Smooth muscle cell (in vitro differentiated cells): Measurements from ENCODE around the gene UGT2B10. TPM values are rescaled to one million over a fixed set of nuclear protein-coding genes. Genes with fewer than 3 reads are reported as not detected.

Experiments
- DNase-seq: peaks from one replicate; lab custom pipeline; 2025; ENCODE audit not compliant: unreplicated experiment; lab: John Stamatoyannopoulos, UW
- H2AFZ ChIP-seq: fragments of 200-600 bp; sonication (generic); 2 replicates; pipeline ENCODE4 v1.6.0; 2016; ENCODE audit warnings: antibody characterized with exemption, low read depth, mild to moderate bottlenecking
- H3F3A ChIP-seq: fragments of 200-600 bp; sonication (generic); 2 replicates; pipeline ENCODE4 v1.6.0; 2017; ENCODE audit warnings: antibody characterized with exemption, low read depth
- H3K27ac ChIP-seq: fragments of 200-600 bp; sonication (generic); 2 replicates; pipeline ENCODE4 v1.5.1; 2016; ENCODE audit warnings: low read depth, mild to moderate bottlenecking
- H3K27me3 ChIP-seq: fragments of 200-600 bp; sonication (generic); 2 replicates; pipeline ENCODE4 v1.6.1; 2016; ENCODE audit warnings: low read depth, mild to moderate bottlenecking
- H3K36me3 ChIP-seq: fragments of 200-600 bp; sonication (generic); 2 replicates; pipeline ENCODE4 v1.5.1; 2016; ENCODE audit warnings: low read depth
- H3K4me1 ChIP-seq: fragments of 200-600 bp; sonication (generic); 2 replicates; pipeline ENCODE4 v1.5.1; 2016; ENCODE audit warnings: low read depth
- H3K4me2 ChIP-seq: fragments of 200-600 bp; sonication (generic); 2 replicates; pipeline ENCODE4 v1.6.0; 2016; ENCODE audit warnings: mild to moderate bottlenecking
- H3K4me3 ChIP-seq: fragments of 200-600 bp; sonication (generic); 2 replicates; pipeline ENCODE4 v1.5.1; 2016; ENCODE audit warnings: mild to moderate bottlenecking
- H3K79me2 ChIP-seq: fragments of 200-600 bp; sonication (generic); 2 replicates; pipeline ENCODE4 v1.6.0; 2016; ENCODE audit warnings: low read depth, mild to moderate bottlenecking
- H3K9ac ChIP-seq: fragments of 200-600 bp; sonication (generic); 2 replicates; pipeline ENCODE4 v1.6.0; 2016; ENCODE audit warnings: low read depth
- H3K9me3 ChIP-seq: fragments of 200-600 bp; sonication (generic); replicated peaks from 2 replicates; pipeline ENCODE4 v1.5.1; 2016; ENCODE audit warnings: low read depth
- H4K20me1 ChIP-seq: fragments of 200-600 bp; sonication (generic); 2 replicates; pipeline ENCODE4 v1.6.0; 2016; ENCODE audit warnings: low read depth
- CTCF ChIP-seq: fragments of 200-600 bp; sonication (generic); IDR thresholded peaks from 2 replicates; pipeline ENCODE4 v1.5.1; 2017; ENCODE audit warnings: borderline replicate concordance, mild to moderate bottlenecking, antibody characterized with exemption; ENCODE audit not compliant: insufficient read depth, poor library complexity, severe bottlenecking
- WGBS: methylation state at CpG from one replicate; pipeline ENCODE4 v1.1.7; 2016; ENCODE audit warnings: low lambda C conversion rate; 5-methylcytosine and 5-hydroxymethylcytosine counted together
- polyA plus RNA-seq: library from polyadenylated mRNA; unstranded; fragments of >200 nt; fragmentation: Nextera tagmentation; extraction: Ambion mirVana; gene quantifications from 2 replicates; pipeline ENCODE4 v1.2.1, GENCODE V29; 2016
- total RNA-seq: library from RNA; depleted of rRNA; stranded (reverse); fragments of >200 nt; gene quantifications from 2 replicates; pipeline ENCODE4 v1.2.3, GENCODE V29; 2014

The UGT2B10 gene
- total and polyA plus RNA-seq, 2 experiments from 2014 or later: not detected

- TF ChIP-seq CTCF: no peak
- Histone ChIP-seq H3K4me2 (no peak overlapping the region), H3K27me3 (no peaks in the 10 kb centered on the region), H3K36me3 (no peaks in the 10 kb centered on the region), H2AFZ (no peak overlapping the region), H3K79me2 (no peaks in the 10 kb centered on the region), H3K4me3 (no peak overlapping the region), H3F3A (no peaks in the 10 kb centered on the region), H3K9me3 (no peaks in the 10 kb centered on the region), H3K9ac (no peak overlapping the region), H4K20me1 (no peaks in the 10 kb centered on the region), H3K4me1 (no peaks in the 10 kb centered on the region), H3K27ac (no peak overlapping the region)
- no peak for DNase-seq
- 78% methylated on average over 5 of the region's 5 CpGs for WGBS
These were observed 50.0 kb downstream of the UGT2B10 start for GRCh38 chr4:68865760-68866159.

- H3K36me3 ChIP-seq: no peaks in the 10 kb centered on the region
These were observed 53.5 kb downstream of the UGT2B10 start for GRCh38 chr4:68869274-68869773.

GRCh38 chr4:68871809-68872642 lies 56.2 kb downstream of the UGT2B10 start:
- Histone ChIP-seq H3K4me1 (no peaks in the 10 kb centered on the region), H3K4me3 (no peak overlapping the region), H3K36me3 (no peaks in the 10 kb centered on the region), H3F3A (no peaks in the 10 kb centered on the region), H4K20me1 (no peaks in the 10 kb centered on the region), H2AFZ (no peak overlapping the region), H3K79me2 (no peaks in the 10 kb centered on the region), H3K4me2 (no peak overlapping the region), H3K27me3 (no peaks in the 10 kb centered on the region), H3K9me3 (no peaks in the 10 kb centered on the region), H3K9ac (no peak overlapping the region), H3K27ac (no peak overlapping the region)
- no peak for TF ChIP-seq CTCF
- 85% methylated on average over 2 of the region's 2 CpGs for WGBS
- no peak for DNase-seq

More at GRCh38 chr4:68869274-68869773, 53.5 kb downstream of the UGT2B10 start:
- no peak overlapping the region for H3K4me2 ChIP-seq
- no peaks in the 10 kb centered on the region for H3K4me1 ChIP-seq
- 97% methylated on average over 8 of the region's 8 CpGs for WGBS
- H4K20me1 ChIP-seq: no peaks in the 10 kb centered on the region
- no peak overlapping the region for H2AFZ ChIP-seq
- no peaks in the 10 kb centered on the region for H3K27me3 ChIP-seq
- DNase-seq: no peak
- no peak overlapping the region for H3K4me3 ChIP-seq
- H3K9ac ChIP-seq: no peak overlapping the region
- no peak overlapping the region for H3K27ac ChIP-seq
- no peaks in the 10 kb centered on the region for H3K79me2 ChIP-seq
- no peaks in the 10 kb centered on the region for H3F3A ChIP-seq
- H3K9me3 ChIP-seq: no peaks in the 10 kb centered on the region
- no peak for TF ChIP-seq CTCF
